Lung microvascular endothelial cell (primary cell): ENCODE data around the gene PRR23B. TPM values are rescaled to one million over a fixed set of nuclear protein-coding genes. Genes with fewer than 3 reads are reported as not detected.

Experiments used
- DNase-seq, 2 donors: peaks; one replicate each; pipeline versions ENCODE4 v3.0.0 to v3.0.0-alpha.2; 2010; ENCODE audit warnings: low read depth in 2 of 2
- total RNA-seq: library from RNA; depleted of rRNA; stranded (reverse); fragments of >200 nt; gene quantifications from 2 replicates; pipeline ENCODE4 v1.2.1, GENCODE V29; 2014

The PRR23B gene
- total RNA-seq, 1 donor from 2014 or later: not detected

DNA sequence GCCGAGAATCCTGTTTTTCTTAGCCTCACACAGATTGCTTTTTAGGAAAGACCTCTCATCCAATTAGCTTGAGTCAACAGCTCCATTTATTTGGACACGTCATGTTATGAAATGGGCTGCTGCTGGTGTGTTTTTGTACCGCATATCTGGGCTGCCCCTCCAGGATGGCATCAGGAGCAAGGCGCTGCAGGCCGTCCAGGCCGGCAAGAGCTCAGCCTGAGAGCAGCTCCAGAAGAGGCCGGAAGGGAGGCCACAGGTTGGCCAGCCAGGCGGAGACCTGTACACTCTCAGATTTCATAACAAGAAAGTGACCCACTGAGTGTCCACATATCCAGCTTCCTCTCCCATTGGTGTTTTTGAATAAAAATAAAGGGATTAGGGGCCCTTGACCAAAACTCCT lies 45.4 kb downstream of the PRR23B start:
- no peak for DNase-seq

DNA sequence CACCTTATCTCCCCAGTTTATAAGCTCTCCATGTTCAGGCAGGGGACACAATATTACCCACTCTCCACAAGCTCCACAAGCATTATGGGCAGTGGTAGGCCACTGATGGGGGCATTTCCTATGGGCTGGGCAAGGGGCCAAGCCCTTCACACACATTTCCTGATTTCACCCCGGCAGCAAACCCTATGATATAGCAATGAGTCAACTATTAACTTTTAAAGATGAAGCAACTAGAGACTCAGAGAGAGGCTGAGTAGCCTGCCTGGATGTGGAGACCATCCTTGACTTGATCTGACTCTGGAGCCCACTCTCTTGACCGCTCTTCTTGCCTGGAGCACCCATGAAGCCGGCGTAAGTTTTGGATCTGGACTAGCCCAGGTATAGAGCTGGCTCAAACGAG lies 46.3 kb downstream of the PRR23B start:
- peak in 1 of 2 donors; percentile 29 for DNase-seq

GRCh38 chr3:138972941-138973340 lies 47.8 kb downstream of the PRR23B start:
- no peak for DNase-seq

GRCh38 chr3:138971766-138972320 lies 48.9 kb downstream of the PRR23B start:
- DNase-seq: no peak

Other genes starting within 250 kb of the PRR23B start
- 10.0 and 11.5 TPM in 2 replicates for gene PIK3CB, start 186.0 kb downstream of the PRR23B start, total RNA-seq
- gene FOXL2, start 73.8 kb downstream of the PRR23B start, total RNA-seq: under 0.01 TPM in 1 of 2 replicates, not detected in the other
- not detected in 2 replicates for gene FOXL2NB, start 73.7 kb downstream of the PRR23B start, total RNA-seq
- gene PRR23A, start 14.7 kb downstream of the PRR23B start, total RNA-seq: not detected in 2 replicates
- not detected in 2 replicates for gene PRR23C, start 24.0 kb upstream of the PRR23B start, total RNA-seq